Gastroesophageal sphincter (tissue), 4 donors: ENCODE measurements around the gene TP53AIP1. TPM values are rescaled to one million over a fixed set of nuclear protein-coding genes. Genes with fewer than 3 reads are reported as not detected.

Experiments
- ATAC-seq: fragments of 150-250 bp; one replicate; pipeline ENCODE4 v1.9.1; 2016; ENCODE audit warnings: mild to moderate bottlenecking, moderate library complexity
- H3K27ac ChIP-seq, 4 donors: fragments of 200-600 bp; sonication (generic) in 3 of 4; 1 replicate in 3 of 4; 2 replicates in 1 of 4; pipeline ENCODE4 v1.5.1; 2016 to 2019
- H3K27me3 ChIP-seq: fragments of 200-600 bp; sonication (generic); one replicate; pipeline ENCODE4 v1.5.1; 2019
- H3K36me3 ChIP-seq, 2 donors: fragments of 200-600 bp; sonication (generic); one replicate each; pipeline ENCODE4 v1.5.1; 2019; ENCODE audit warnings: control low read depth in 1 of 2
- H3K4me1 ChIP-seq, 3 donors: fragments of 200-600 bp; sonication (generic); 1 replicate in 2 of 3; 2 replicates in 1 of 3; pipeline ENCODE4 v1.5.1; 2016 to 2019; ENCODE audit warnings: control low read depth in 2 of 3
- H3K4me3 ChIP-seq, 2 donors: fragments of 200-600 bp; sonication (generic); one replicate each; pipeline ENCODE4 v1.5.1; 2019; ENCODE audit warnings: mild to moderate bottlenecking in 1 of 2, moderate library complexity in 1 of 2
- H3K9me3 ChIP-seq, 3 donors: fragments of 200-600 bp; sonication (generic); one replicate each; pipeline ENCODE4 v1.5.1; 2017 to 2019; ENCODE audit warnings: control low read depth in 2 of 3
- CTCF ChIP-seq, 4 experiments: fragments of 200-600 bp in 2 of 4; fragments of 450-650 bp in 2 of 4; sonication (generic) in 1 of 4; IDR thresholded peaks; one replicate each; pipeline ENCODE4 v1.5.1; 2017 to 2019; ENCODE audit warnings: antibody characterized with exemption in 4 of 4, mild to moderate bottlenecking in 2 of 4, moderate library complexity in 2 of 4
- EP300 ChIP-seq: sonication (generic); formaldehyde crosslinking; IDR thresholded peaks from one replicate; pipeline ENCODE4 v1.6.1; 2017; ENCODE audit warnings: antibody characterized with exemption, mild to moderate bottlenecking
- POLR2A ChIP-seq, 2 donors: fragments of 450-650 bp; IDR thresholded peaks; one replicate each; pipeline ENCODE4 v1.6.1; 2017; ENCODE audit warnings: antibody characterized with exemption in 2 of 2, mild to moderate bottlenecking in 2 of 2, moderate library complexity in 1 of 2
- POLR2AphosphoS5 ChIP-seq: sonication (generic); formaldehyde crosslinking; IDR thresholded peaks from one replicate; pipeline ENCODE4 v1.6.1; 2017; ENCODE audit warnings: antibody characterized with exemption
- WGBS, 2 donors: methylation state at CpG; one replicate each; pipeline ENCODE4 v1.1.5; 2018; ENCODE audit warnings: low coverage in 1 of 2; 5-methylcytosine and 5-hydroxymethylcytosine counted together
- total RNA-seq, 4 donors: library from RNA; depleted of rRNA; stranded (reverse); fragments of >200 nt; gene quantifications; one replicate each; pipeline ENCODE4 v1.1.0, GENCODE V29; 2016

The TP53AIP1 gene
- total RNA-seq, 4 donors from 2014 or later = 0.42 TPM; not detected in 3

GRCh38 chr11:128941573-128942271 lies 949 bp downstream of the TP53AIP1 start:
- ATAC-seq = no peak
- no peak overlapping the region for H3K4me3 ChIP-seq
- 92% methylated on average over 2 of the region's 14 CpGs; no CpG with 5 or more reads in 1 of the 2 donors for WGBS, 2 donors
- TF ChIP-seq POLR2AphosphoS5 = no peak
- TF ChIP-seq EP300 = no peak
- TF ChIP-seq POLR2A (IDR thresholded peaks at IDR 0.05) = no peak
- TF ChIP-seq CTCF (IDR thresholded peaks at IDR 0.05) = no peak
- no peaks in the 10 kb centered on the region for H3K36me3 ChIP-seq
- H3K27ac ChIP-seq = no peak overlapping the region
- H3K27me3 ChIP-seq = peaks cover 19% of the 10 kb centered on the region
- no peaks in the 10 kb centered on the region for H3K9me3 ChIP-seq
- no peaks in the 10 kb centered on the region for H3K4me1 ChIP-seq

- WGBS, 2 donors = 88 to 90% methylated on average over 5 to 7 of the region's 8 CpGs
- H3K27ac ChIP-seq = no peak overlapping the region
Measured at GRCh38 chr11:128941110-128941509, 1.6 kb downstream of the TP53AIP1 start.

DNA sequence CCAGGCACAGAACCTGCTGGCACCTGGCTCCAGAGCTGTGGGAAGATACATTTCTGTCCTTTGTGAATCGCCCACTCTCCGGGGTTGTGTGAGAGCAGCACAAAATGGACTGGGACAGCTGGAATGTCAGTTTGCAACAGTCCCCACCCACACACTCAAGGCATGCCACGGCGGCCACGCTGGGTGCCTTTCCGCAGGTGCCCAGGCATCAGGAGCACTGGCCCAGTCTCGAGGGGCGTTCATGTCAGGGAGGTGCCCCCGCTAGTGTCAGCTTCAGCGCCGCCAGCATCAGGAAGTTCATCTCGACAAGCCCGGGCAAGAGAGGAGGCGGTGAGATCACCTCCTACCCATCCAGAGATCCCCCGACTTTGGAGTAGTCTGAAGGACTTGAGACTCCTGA lies 2.1 kb downstream of the TP53AIP1 start:
- no peaks in the 10 kb centered on the region for H3K4me1 ChIP-seq
- no peak overlapping the region for H3K27ac ChIP-seq
- no peak for TF ChIP-seq CTCF (IDR thresholded peaks at IDR 0.05)
- no peak for TF ChIP-seq POLR2A (IDR thresholded peaks at IDR 0.05)
- no peak for TF ChIP-seq EP300
- no peak for ATAC-seq
- WGBS, 2 donors = 89% methylated on average over 7 of the region's 15 CpGs; no CpG with 5 or more reads in 1 of the 2 donors
- H3K9me3 ChIP-seq = no peaks in the 10 kb centered on the region
- H3K27me3 ChIP-seq = peaks cover 19% of the 10 kb centered on the region
- H3K4me3 ChIP-seq = no peak overlapping the region
- H3K36me3 ChIP-seq = no peaks in the 10 kb centered on the region

More at GRCh38 chr11:128941110-128941509, 1.6 kb downstream of the TP53AIP1 start:
- Histone ChIP-seq H3K36me3 (no peaks in the 10 kb centered on the region), H3K4me1 (no peaks in the 10 kb centered on the region), H3K27me3 (peaks cover 19% of the 10 kb centered on the region), H3K4me3 (no peak overlapping the region), H3K9me3 (no peaks in the 10 kb centered on the region)
- no peak for TF ChIP-seq POLR2A (IDR thresholded peaks at IDR 0.05)
- no peak for TF ChIP-seq CTCF (IDR thresholded peaks at IDR 0.05)
- no peak for TF ChIP-seq POLR2AphosphoS5
- TF ChIP-seq EP300 = no peak
- ATAC-seq = no peak

DNA sequence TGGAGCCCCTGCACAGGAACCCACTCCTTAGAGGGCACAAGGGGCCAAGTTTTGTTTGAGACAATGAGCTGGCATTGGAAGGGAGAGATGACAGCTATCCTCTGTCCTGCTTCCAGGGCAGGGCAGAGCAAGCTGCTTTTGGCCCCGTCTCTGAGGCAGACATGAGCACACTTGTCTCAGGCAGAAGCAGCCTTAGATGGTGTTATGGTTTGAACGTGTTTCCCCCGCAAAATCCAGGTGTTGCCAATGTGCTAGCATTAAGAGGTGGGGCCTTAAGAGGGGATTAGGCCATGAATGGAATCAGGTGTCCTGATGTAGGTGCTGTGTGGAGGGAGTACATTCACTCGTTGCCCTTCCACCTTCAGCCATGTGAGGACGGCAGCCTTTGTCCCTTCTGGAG lies 2.5 kb downstream of the TP53AIP1 start:
- TF ChIP-seq POLR2AphosphoS5 = no peak
- TF ChIP-seq EP300 = no peak
- TF ChIP-seq CTCF (IDR thresholded peaks at IDR 0.05) = no peak
- no peak for TF ChIP-seq POLR2A (IDR thresholded peaks at IDR 0.05)
- peaks cover 19% of the 10 kb centered on the region for H3K27me3 ChIP-seq
- H3K27ac ChIP-seq = no peak overlapping the region
- H3K4me3 ChIP-seq = no peak overlapping the region
- no CpG with 5 or more reads among the region's 5 CpGs for WGBS, 2 donors
- no peaks in the 10 kb centered on the region for H3K36me3 ChIP-seq
- no peaks in the 10 kb centered on the region for H3K4me1 ChIP-seq
- ATAC-seq = no peak
- no peaks in the 10 kb centered on the region for H3K9me3 ChIP-seq

GRCh38 chr11:128939591-128939990 lies 3.1 kb downstream of the TP53AIP1 start:
- Histone ChIP-seq H3K27me3 (peaks cover 19% of the 10 kb centered on the region), H3K4me1 (no peaks in the 10 kb centered on the region), H3K36me3 (no peaks in the 10 kb centered on the region), H3K27ac (no peak overlapping the region), H3K9me3 (no peaks in the 10 kb centered on the region), H3K4me3 (no peak overlapping the region)
- 14 to 87% methylated on average over 3 to 8 of the region's 11 CpGs for WGBS, 2 donors
- ATAC-seq = no peak
- TF ChIP-seq CTCF (IDR thresholded peaks at IDR 0.05) = no peak
- TF ChIP-seq POLR2A (IDR thresholded peaks at IDR 0.05) = no peak
- TF ChIP-seq EP300 = no peak
